ENCODE data around the gene DPM1. TPM values are rescaled to one million over a fixed set of nuclear protein-coding genes. Genes with fewer than 3 reads are reported as not detected.

Gene DPM1
- 39.8 and 41.2 TPM in 2 replicates for total RNA-seq

DNA sequence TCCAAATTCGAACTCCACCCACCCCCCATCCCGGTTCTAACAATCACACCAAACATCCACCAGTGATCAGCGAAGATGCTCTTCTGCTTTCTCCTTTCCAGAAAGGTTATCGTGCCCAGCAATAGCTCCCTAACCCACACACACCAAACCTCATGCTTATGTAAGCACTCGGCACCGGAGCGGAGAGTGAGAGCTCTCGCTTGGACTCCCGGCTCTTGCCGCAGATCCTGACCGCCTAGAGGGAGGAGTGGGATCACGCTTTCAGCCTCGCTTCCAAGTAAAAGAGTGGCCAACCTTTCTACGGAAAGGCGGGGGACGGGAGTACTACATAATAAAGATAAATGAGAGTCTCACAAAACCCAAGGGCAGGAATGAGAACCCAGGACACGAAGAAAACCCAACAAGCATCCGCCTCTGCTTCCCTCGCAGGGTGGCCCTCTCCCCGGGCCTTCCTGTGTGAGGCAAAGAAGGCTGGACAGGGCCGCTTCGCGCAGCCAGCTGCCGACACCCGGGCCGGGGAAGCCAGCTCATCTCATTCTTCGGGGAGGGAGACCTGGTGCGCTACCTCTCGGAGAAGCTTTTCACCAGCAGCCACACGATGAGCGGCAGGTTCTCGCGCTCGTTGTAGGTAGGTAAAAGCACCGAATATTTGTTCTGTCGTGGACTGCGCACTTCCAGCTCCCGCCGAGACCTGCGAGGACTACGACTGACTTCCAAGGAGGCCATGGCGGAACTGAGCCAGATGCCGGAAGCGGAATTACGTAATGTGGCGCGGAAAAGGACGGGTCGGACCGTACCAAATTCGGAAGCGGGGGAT, at the start of gene DPM1:
TSS of gene DPM1 (minus strand) at position 735 of the 817 bp plus-strand sequence. CDS start at position 726, 9 bp downstream.
- Mint-ChIP-seq H3K4me3 (peak within 1 kb of the TSS; percentile 96), H3K9me3 (no peaks in the 10 kb centered on the region), H3K27me3 (no peaks in the 10 kb centered on the region), H3K27ac (peak within 1 kb of the TSS; percentile 99), H3K4me1 (peaks cover 49% of the 10 kb centered on the region), H3K36me3 (ENCODE audit: low read depth) (peaks cover 51% of the 10 kb centered on the region)
- CTCF ChIA-PET: interaction anchor here (1.0 to 2.9 kb wide), 5 partner anchors 23 to 167 kb away, joined by 4 to 26 read pairs (median 12); partner anchors contain the start of genes ADNP and BCAS4
- peak; percentile 84 for ATAC-seq (ENCODE audit: low read depth)
- POLR2A ChIA-PET: interaction anchor here (0.6 to 3.1 kb wide), 24 partner anchors 10 to 1234 kb away, joined by 3 to 126 read pairs (median 4); partner anchors contain the start of genes ADNP, BCAS4, NFATC2 and ZFP64
- peak; percentile 76 for DNase-seq
- TF ChIP-seq, protein P1, sequence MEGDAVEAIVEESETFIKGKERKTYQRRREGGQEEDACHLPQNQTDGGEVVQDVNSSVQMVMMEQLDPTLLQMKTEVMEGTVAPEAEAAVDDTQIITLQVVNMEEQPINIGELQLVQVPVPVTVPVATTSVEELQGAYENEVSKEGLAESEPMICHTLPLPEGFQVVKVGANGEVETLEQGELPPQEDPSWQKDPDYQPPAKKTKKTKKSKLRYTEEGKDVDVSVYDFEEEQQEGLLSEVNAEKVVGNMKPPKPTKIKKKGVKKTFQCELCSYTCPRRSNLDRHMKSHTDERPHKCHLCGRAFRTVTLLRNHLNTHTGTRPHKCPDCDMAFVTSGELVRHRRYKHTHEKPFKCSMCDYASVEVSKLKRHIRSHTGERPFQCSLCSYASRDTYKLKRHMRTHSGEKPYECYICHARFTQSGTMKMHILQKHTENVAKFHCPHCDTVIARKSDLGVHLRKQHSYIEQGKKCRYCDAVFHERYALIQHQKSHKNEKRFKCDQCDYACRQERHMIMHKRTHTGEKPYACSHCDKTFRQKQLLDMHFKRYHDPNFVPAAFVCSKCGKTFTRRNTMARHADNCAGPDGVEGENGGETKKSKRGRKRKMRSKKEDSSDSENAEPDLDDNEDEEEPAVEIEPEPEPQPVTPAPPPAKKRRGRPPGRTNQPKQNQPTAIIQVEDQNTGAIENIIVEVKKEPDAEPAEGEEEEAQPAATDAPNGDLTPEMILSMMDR (IDR thresholded peaks at IDR 0.05): no peak
- intact Hi-C loops (cut with micrococcal nuclease): loop anchor here (1.0 kb wide), 4 partner anchors 27 to 168 kb away; partner anchors contain the start of gene ADNP

DNA sequence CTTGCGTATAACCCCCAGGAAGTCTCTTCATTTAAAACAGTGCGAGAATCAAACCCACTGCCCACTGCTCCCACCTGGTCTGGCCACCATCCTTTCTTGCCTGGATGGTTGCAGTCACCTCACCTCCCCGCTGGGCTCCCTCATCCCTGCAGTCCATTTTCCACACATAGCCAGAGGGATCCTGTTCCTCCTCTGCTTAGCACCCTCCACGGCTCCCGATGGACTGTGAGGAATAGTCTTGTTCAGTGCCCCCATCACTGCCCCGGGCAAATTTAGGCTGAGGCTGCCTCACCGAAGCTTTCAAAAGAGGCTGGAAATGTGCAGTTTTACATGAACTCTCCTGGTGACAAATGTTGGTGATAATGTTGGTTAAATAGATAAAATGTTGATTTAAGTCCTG, 46.9 kb upstream of the DPM1 start:
- H3K36me3 Mint-ChIP-seq (ENCODE audit: low read depth): peaks cover 6% of the 10 kb centered on the region
- peaks cover 12% of the 10 kb centered on the region for H3K27me3 Mint-ChIP-seq
- TF ChIP-seq, protein P1 (IDR thresholded peaks at IDR 0.05): no peak
- DNase-seq: no peak
- ATAC-seq (ENCODE audit: low read depth): no peak
- CTCF ChIA-PET: interaction anchor here (1.7 kb wide), 1 partner anchor 10 kb away, joined by 3 read pairs; no protein-coding TSS in a partner anchor
- POLR2A ChIA-PET: no interaction called here
- H3K4me1 Mint-ChIP-seq: no peaks in the 10 kb centered on the region
- H3K4me3 Mint-ChIP-seq: no peak overlapping the region
- intact Hi-C loops (cut with micrococcal nuclease): no loop called here
- no peak overlapping the region for H3K27ac Mint-ChIP-seq
- H3K9me3 Mint-ChIP-seq: no peaks in the 10 kb centered on the region

DNA sequence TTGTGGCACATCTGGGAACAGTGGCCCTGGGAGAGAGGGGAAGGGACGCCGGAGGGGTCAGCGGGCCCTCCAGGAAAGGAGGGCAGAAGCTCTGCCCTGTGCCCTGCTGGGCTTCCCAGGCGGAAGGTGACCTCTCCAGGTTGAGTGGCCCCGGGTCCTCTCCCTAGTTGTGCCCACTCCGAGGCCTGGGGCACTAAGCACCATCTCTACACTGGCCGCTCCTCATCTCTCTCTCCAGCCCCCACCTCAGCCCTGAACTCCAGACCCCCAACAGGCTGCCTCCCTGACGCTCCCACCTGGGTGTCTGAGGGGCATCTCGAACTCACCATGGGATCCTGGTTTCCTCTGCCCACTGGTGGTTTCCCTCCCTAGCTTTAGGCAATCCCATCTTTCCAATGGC, 46.4 kb upstream of the DPM1 start:
- CTCF ChIA-PET: no interaction called here
- Mint-ChIP-seq H3K9me3 (no peaks in the 10 kb centered on the region), H3K27me3 (peaks cover 12% of the 10 kb centered on the region), H3K27ac (no peak overlapping the region), H3K4me3 (no peak overlapping the region), H3K36me3 (ENCODE audit: low read depth) (peaks cover 6% of the 10 kb centered on the region), H3K4me1 (no peaks in the 10 kb centered on the region)
- intact Hi-C loops (cut with micrococcal nuclease): no loop called here
- POLR2A ChIA-PET: no interaction called here
- TF ChIP-seq, protein P1 (IDR thresholded peaks at IDR 0.05): no peak
- ATAC-seq (ENCODE audit: low read depth) (no peak), DNase-seq (no peak)

DNA sequence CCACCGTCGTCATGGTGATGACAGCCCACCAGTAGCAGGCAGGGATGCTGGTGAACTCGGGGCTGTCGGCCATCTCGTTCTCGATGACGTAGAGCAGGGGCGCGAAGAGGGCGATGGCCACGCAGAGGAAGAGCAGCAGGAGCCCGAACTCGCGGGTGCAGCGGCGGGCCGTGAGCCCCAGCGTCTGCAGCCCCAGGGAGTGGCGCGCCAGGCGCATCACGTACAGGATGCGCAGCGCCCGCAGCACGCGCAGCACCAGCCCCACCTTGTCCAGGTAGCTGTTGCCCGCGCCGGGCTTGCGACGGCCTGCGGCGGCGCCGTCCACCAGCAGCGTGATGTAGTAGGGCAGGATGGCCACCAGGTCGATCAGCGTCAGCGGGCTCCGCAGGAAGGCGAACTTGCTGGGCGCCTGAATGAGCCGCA, 46.0 kb upstream of the DPM1 start:
- CTCF ChIA-PET: no interaction called here

DNA sequence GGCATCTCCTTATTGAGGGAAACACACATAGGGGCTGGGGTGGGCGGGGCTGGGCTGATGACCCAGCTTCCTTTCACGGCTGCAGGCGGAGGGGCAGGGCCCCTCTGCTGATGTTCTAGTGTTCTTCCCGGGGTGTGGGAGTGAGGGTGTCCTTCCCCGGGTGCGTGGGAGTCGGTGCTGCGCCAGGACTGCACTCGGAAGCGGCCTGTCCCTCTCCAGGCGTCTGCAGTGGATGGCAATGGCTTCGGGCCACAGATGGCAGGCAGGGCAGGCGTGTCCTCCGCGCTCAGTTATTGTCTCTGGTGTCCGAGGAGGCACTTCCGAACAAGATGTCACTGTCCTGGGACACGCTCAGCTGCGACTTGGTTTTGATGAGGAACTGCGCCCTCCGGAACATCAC, 45.4 kb upstream of the DPM1 start:
- peaks cover 6% of the 10 kb centered on the region for H3K36me3 Mint-ChIP-seq (ENCODE audit: low read depth)
- CTCF ChIA-PET: no interaction called here

More for the DNA sequence above, 46.0 kb upstream of the DPM1 start:
- Mint-ChIP-seq H3K27ac (no peak overlapping the region), H3K27me3 (peaks cover 15% of the 10 kb centered on the region), H3K4me1 (no peaks in the 10 kb centered on the region), H3K9me3 (no peaks in the 10 kb centered on the region), H3K36me3 (ENCODE audit: low read depth) (peaks cover 6% of the 10 kb centered on the region), H3K4me3 (no peak overlapping the region)
- POLR2A ChIA-PET: no interaction called here
- intact Hi-C loops (cut with micrococcal nuclease): no loop called here
- DNase-seq (no peak), ATAC-seq (ENCODE audit: low read depth) (no peak)
- TF ChIP-seq, protein P1 (IDR thresholded peaks at IDR 0.05): no peak

More for the DNA sequence above, 45.4 kb upstream of the DPM1 start:
- TF ChIP-seq, protein P1 (IDR thresholded peaks at IDR 0.05): no peak
- ATAC-seq (ENCODE audit: low read depth): no peak
- intact Hi-C loops (cut with micrococcal nuclease): no loop called here
- Mint-ChIP-seq H3K27me3 (peaks cover 20% of the 10 kb centered on the region), H3K4me3 (no peak overlapping the region), H3K4me1 (no peaks in the 10 kb centered on the region), H3K27ac (no peak overlapping the region), H3K9me3 (no peaks in the 10 kb centered on the region)
- DNase-seq: no peak
- POLR2A ChIA-PET: no interaction called here

All from activated B cell treated with CpG ODN at 0.5 μM for 24 hours (primary cell).